GM21367 (cell line): ENCODE measurements around the gene SEL1L3.
A peak's percentile ranks its signal among the peaks of the same experiment; 100 is the strongest.
"Not testable (repeated sequence)": the region's sequence is repeated elsewhere in the genome, so short reads cannot be mapped to it uniquely, and the experiment has no call there.

Source experiments
- ATAC-seq: cut with Tn5 transposase; IDR thresholded peaks from one replicate; pipeline ENCODE4 v1.9.1; 2021; ENCODE audit not compliant: unreplicated experiment

SEL1L3 gene

DNA sequence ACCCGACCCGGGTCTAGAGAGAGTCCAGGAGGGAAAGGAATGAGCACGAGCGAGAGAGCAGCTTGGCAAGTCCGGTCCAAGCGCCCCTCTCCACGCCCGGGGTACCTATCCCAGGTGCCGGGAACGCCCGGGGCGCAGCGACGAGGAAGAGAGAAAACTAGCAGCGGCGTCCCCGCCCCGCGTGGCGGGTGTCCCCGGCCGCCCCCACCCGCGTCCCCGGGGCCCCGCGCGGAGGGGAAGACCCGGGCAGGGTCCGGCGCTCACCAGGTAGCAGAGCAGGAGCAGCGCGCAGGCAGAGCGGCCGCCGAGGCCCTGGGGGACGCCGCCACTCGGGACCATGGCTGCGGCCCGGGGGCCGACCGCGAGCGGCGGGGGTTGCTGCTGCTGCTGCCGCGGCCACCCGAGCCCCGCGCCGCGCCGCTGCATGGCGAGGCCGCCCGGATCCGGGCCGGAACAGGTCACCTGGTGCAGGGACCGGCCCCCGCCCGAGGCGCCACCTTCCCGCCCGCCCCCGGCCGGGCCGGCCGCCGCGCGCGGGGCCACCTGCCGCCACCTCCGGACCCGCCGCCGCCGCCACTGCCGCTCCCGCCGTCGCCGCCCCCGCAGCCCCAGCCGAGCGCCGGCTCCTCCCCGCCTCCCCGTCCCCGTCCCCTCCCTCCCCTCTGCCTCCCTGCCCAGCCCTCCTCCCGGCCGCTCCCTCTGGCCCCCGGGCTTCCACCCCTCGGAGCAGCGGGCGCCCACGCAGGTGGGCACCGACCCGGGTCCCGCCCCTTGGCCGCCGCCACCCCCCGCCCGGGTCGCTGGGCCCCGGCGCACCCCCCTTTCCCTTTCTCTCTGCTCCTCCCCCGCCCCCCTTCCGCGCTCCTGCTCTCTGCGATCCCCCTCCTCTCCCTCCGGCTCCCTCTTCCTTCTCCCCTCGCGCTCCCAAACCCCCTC is at the start of gene SEL1L3:
Gene SEL1L3, minus strand, starts transcription at position 578 of the 936 bp plus-strand sequence. Its CDS starts 152 bp downstream, at position 426.
- peak; percentile 35 for ATAC-seq

- no peak for ATAC-seq
These were observed 48.6 kb upstream of the SEL1L3 start for GRCh38 chr4:25911356-25911755.

GRCh38 chr4:25908491-25908901 is 45.7 kb upstream of the SEL1L3 start:
- no peak for ATAC-seq

- not testable (repeated sequence) for ATAC-seq
These were observed 43.3 kb upstream of the SEL1L3 start for GRCh38 chr4:25906113-25906512.

DNA sequence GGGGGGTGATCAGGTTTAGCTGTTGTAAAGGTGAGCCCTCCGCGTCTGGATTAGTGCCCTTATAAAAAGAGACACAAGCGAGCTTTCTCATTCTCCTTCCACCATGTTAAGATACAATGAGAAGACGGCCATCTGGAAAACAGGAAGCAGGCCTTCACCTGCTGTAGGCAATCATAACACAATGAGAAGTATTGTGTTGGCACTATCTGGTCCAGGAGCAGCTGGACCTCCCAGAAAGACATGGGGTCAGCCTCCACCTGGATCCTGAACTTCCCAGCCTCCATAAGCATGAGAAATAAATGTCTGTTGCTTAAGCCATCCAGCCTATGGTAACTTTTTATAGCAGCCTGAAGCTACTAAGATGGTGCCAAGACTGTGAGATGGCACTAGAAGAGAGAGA is 42.6 kb upstream of the SEL1L3 start:
- ATAC-seq = no peak

DNA sequence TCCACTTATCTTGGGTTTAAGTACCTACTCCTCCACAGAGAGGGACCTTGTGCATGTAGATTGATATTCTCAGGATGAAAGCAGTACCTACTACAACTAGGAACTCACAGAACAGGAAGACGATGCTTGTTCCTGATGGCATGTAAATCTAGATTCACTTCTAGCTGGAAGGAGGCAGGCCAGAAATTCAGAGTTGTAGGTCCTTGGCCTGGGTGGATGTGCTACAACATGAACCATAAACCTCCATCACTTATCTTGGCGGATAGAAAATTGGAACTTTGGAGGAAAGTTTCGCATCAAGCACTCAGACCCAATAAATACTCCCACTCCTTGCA is 41.9 kb upstream of the SEL1L3 start:
- ATAC-seq = peak; percentile 30

DNA sequence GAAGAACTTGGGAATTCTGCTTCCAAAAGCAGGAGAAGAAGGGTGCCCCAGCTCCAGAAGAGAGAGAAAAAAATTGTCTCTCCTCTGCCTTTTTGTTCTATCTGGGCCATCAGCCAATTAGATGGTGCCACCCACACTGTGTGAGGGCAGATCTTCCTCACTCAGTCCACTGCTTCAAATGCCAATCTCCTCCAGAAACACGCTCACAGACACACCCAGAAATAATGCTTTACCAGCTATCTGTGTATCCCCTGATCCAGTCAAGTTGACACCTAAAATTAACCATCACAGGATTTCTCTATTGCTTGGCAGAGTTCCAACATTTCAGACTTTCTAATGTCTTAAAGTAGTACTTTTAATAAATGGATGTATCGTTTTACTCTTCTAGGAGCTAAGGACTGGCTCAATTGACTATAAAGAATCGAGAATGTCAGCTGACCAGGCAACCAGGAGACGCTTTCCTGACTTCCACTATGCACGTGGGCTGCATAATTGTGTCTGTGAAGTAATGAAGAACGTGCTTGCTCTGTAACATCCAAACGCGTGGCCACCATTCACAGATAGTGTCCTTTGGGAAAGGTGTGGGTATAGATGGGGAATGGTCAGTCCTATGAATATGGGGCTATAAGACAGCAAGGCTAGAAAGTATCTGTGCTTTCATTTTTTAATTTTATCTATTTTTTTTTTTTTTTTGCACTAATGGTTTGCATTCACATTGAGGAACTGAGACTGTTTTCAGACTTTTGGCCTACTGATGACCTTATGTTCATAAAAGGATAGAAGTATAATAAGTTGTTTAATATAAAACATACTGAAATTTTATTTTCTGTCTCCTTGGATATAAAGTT is 41.3 kb upstream of the SEL1L3 start:
- peak; percentile 61 for ATAC-seq

DNA sequence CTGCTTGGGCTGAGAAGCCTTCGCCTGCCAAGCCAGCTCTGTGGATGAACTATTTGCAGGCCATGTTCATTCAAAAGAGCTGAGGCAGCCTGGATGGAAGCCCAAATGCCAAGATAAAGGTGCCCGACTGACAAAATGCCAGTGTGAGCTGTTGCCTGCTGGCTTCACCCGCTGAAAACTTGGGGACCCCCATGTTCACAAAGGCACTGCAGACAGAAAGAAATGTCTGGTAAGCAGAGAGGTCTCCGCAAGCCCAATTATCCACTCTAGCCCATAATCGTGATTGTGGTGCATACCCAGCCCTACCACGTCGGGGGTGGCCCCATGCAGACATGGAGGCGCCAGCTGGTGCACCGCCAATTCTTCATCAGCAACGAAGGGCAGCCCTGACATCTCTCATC is 38.2 kb upstream of the SEL1L3 start:
- ATAC-seq = no peak

DNA sequence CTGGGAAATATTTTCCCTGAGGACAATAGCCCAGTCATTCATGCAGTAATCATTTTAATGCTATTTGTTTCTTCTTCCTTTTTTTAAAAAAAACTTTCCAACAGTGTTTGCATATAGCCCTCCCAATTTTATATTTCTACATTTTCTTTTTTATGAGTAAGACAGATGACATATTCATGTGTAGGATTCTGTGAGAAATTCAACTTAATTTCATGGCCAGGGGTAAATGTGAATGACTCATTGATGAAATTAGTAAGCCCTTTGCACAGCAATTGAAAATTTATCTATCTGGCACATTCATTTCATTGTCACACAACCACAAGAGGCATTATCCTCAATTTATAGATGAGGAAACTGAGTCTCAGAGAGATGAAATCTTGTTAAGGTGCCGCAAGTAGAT is 37.5 kb upstream of the SEL1L3 start:
- ATAC-seq = no peak

- ATAC-seq = no peak
These were observed 34.2 kb upstream of the SEL1L3 start for GRCh38 chr4:25896776-25897539.

DNA sequence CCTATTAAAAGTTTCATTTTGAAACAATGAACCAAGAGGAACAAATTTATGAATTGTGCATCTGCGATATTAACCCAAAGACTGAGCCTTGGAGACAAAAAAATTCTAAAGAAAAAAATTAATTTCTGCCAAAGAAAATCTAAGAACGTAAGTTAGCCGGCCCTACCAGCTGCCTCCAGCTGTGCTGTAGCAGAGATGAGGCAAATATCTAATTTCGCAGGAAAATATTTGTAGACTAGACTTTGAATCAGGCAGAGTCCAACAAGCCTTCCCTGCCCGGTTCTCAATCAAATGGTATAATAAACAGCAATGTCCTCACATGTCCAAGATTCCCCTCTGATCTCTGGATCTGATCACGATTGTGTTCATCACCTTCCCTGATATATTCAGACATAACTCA is 30.0 kb upstream of the SEL1L3 start:
- no peak for ATAC-seq

- ATAC-seq = no peak
These were observed 28.0 kb upstream of the SEL1L3 start for GRCh38 chr4:25890571-25891485.

- ATAC-seq = no peak
These were observed 27.1 kb upstream of the SEL1L3 start for GRCh38 chr4:25889589-25890503.

- no peak for ATAC-seq
These were observed 26.0 kb upstream of the SEL1L3 start for GRCh38 chr4:25888781-25889180.

- peak; percentile 48 for ATAC-seq
These were observed 21.4 kb upstream of the SEL1L3 start for GRCh38 chr4:25884031-25884782.

DNA sequence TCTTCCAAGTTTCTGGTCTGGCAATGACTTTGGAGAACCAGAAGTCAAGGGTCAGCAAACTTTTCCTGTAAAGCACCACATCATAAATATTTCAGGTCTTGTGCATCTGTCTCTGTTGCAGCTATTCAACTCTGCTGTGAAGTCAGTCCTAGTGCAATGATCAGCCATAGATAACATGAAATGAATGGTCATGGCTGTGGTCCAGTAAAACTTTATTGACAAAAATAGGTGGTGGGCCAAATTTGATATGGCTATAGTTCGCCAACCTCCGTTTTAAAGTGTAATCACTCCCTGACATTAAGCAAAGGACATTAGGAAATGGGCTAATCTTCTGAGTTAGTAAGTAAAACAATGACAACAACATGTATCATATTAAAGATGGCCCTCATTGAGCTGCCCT is 20.8 kb upstream of the SEL1L3 start:
- ATAC-seq = no peak

GRCh38 chr4:25882226-25882625 is 19.4 kb upstream of the SEL1L3 start:
- ATAC-seq = no peak

DNA sequence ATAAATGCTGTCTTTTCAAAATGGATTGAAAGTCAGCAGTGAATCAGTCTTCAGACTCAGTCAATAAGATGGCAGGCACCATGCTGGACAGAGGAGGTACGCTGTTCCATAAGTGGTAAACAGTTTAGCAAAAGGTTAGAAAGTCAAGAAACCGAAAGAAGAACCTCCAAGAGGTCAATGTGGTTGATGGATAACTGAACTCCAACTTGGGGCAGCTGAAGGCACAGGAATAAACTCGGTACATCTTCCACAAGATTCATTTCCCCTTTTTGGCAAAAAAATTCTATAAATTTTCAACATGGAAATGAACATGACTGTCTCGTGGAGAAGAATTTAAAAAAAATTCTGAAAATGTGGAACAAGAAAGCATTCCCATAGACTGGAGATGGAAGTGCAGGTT is 18.4 kb upstream of the SEL1L3 start:
- no peak for ATAC-seq
